ACC112 (cell line): ENCODE results near the gene STUB1.
"Not testable (repeated sequence)": the region's sequence is repeated elsewhere in the genome, so short reads cannot be mapped to it uniquely, and the experiment has no call there.

ENCODE experiments used
- H2AFZ ChIP-seq: fragments of 200-600 bp; sonication (generic); one replicate; pipeline ENCODE4 v1.6.0; 2017; ENCODE audit warnings: antibody characterized with exemption, low read length; ENCODE audit not compliant: unreplicated experiment
- H3K27ac ChIP-seq: fragments of 200-600 bp; sonication (generic); 2 replicates; pipeline ENCODE4 v1.5.1; 2014; ENCODE audit warnings: low read depth, mild to moderate bottlenecking, antibody characterized with exemption, low read length, moderate library complexity
- H3K27me3 ChIP-seq: fragments of 200-600 bp; sonication (generic); 2 replicates; pipeline ENCODE4 v1.6.1; 2014; ENCODE audit warnings: mild to moderate bottlenecking, antibody characterized with exemption, low read length, moderate library complexity, mixed read lengths; ENCODE audit not compliant: insufficient read depth
- H3K36me3 ChIP-seq: fragments of 200-600 bp; sonication (generic); 2 replicates; pipeline ENCODE4 v1.6.1; 2016; ENCODE audit warnings: mild to moderate bottlenecking, antibody characterized with exemption, low read length, moderate library complexity, mixed read lengths; ENCODE audit not compliant: insufficient read depth
- H3K4me1 ChIP-seq: fragments of 200-600 bp; sonication (generic); one replicate; pipeline ENCODE4 v1.6.1; 2016; ENCODE audit warnings: low read length, mixed read lengths; ENCODE audit not compliant: insufficient read depth, unreplicated experiment, control insufficient read depth
- H3K4me3 ChIP-seq: fragments of 200-600 bp; sonication (generic); 2 replicates; pipeline ENCODE4 v1.5.1; 2014; ENCODE audit warnings: mild to moderate bottlenecking, low read depth, low read length
- H3K79me2 ChIP-seq: fragments of 200-600 bp; sonication (generic); one replicate; pipeline ENCODE4 v1.6.0; 2016; ENCODE audit warnings: low read length; ENCODE audit not compliant: control insufficient read depth, unreplicated experiment, insufficient read depth

Gene STUB1

DNA sequence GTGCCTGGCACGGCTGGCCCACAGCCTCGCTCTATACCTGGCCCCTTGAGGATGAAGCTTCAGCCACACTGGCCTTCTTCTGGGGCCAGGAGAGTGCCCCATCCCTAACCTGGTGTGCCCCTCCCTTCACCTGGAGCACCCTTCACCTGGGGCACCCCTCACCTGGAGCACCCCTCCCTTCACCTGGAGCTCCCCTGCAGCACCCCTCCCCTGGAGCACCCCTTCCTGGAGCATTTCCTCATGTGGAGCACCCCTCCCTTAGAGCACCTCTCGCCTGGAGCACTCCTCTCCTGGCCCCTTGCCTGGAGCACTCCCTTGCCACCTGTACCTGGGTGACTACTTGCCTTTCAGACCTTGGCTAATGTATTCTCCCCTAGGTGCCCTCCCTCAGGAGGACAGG, 27.8 kb downstream of the STUB1 start:
- peaks cover 58% of the 10 kb centered on the region for H3K27me3 ChIP-seq
- no peak overlapping the region for H2AFZ ChIP-seq
- H3K27ac ChIP-seq: no peak overlapping the region
- no peaks in the 10 kb centered on the region for H3K36me3 ChIP-seq
- peaks cover 10% of the 10 kb centered on the region for H3K4me1 ChIP-seq
- H3K79me2 ChIP-seq: no peaks in the 10 kb centered on the region
- no peak overlapping the region for H3K4me3 ChIP-seq

DNA sequence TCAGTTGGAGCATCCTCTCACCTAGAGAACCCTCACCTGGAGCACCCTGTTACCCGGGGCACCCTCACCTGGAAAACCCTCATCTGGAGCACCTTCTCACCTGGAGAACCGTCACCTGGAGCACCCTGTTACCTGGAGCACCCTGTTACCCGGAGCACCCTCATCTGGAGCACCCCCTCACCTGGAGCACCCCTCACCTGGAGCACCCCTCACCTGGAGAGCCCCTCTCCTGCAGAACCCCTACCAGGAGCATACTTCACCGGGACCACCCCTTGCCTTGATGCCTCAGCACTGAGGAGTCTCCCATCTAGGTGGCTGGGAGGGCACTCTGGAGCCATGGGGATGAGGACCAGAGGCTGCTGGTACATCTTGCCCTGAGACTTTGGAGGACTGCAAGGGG, 28.7 kb downstream of the STUB1 start:
- no peak overlapping the region for H3K4me3 ChIP-seq
- H3K27ac ChIP-seq: no peak overlapping the region
- H3K36me3 ChIP-seq: no peaks in the 10 kb centered on the region
- peaks cover 48% of the 10 kb centered on the region for H3K27me3 ChIP-seq
- no peaks in the 10 kb centered on the region for H3K79me2 ChIP-seq
- H2AFZ ChIP-seq: no peak overlapping the region
- H3K4me1 ChIP-seq: peaks cover 10% of the 10 kb centered on the region

DNA sequence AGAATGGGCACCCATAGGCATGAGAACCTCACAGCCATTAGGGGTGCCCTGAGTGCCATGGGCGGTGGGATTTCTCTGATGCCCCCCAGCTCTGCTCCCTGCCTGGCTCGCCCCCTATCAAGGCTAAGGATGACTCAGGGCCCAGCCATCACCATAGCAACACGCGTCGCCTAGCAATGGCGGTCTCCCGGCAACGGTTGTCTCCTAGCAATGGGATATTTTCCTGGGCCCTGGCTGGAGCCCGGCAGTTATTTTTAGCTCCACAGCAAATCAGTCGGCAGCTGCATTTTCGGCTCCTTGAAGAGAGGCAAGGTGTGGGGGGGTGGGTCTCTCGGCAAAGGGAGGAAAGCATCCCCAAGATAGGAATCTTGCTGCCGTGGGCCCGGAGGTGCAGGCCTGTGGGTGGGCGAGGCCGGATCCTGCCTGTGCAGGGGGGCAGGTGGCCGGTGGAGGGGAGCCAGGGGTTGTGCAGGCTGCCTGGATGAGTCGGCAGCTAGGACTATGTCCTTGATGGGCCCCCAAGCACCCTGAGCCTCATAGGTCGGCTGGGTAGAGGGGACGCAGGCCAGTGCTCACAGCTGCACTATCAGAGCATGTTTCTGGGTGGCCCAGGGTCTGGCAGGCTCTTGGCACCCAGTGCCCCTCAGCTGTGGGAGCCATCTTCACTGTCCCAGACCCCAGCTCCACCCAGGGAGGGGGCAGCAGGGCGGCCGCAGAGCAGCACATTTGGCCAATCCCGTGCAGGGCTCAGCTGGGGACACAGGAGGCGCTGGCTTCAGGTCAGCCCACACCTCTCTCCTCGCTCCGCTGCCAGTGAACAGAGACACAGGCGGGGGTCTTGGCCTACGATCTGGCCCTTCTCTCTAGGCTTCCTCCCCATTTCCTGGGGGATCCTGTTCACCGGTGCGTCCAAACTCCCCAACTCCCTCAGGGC, 29.6 kb downstream of the STUB1 start:
- H3K27me3 ChIP-seq: peaks cover 40% of the 10 kb centered on the region

DNA sequence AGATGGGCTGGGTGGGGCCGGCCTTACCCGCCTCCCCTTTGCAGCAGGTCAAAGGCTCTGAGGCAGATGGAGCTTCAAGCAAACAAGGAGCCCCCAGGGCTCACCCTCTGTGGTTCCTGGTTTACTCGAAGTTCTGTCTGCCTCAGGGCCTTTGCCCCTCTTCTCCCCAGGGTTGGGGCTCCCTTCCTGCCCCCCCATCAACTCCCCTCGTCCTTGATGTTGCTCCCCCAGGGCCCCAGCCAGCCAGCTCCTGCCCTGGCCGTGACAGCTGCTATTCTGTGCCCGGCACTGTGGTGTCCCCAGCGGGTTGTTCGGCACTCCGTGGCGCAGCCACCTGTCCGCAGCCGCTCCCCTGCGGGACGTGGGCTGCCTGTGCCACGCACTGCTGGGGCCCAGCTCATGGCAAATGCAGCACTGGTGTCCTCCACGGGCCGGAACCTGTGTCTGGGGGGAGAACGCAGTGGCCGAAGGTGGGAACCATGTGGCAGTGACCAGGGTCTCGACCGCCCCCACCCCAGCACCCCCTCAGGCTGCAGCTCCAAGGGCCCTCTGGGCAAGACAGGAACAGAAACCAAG, 30.4 kb downstream of the STUB1 start:
- H3K79me2 ChIP-seq: no peaks in the 10 kb centered on the region
- peaks cover 14% of the 10 kb centered on the region for H3K4me1 ChIP-seq
- H3K27ac ChIP-seq: no peak overlapping the region
- no peaks in the 10 kb centered on the region for H3K36me3 ChIP-seq
- H3K27me3 ChIP-seq: peaks cover 36% of the 10 kb centered on the region
- no peak overlapping the region for H2AFZ ChIP-seq
- H3K4me3 ChIP-seq: no peak overlapping the region

More for the DNA sequence above, 29.6 kb downstream of the STUB1 start:
- Histone ChIP-seq H2AFZ (no peak overlapping the region), H3K27ac (no peak overlapping the region), H3K36me3 (no peaks in the 10 kb centered on the region), H3K79me2 (no peaks in the 10 kb centered on the region), H3K4me1 (peaks cover 14% of the 10 kb centered on the region), H3K4me3 (no peak overlapping the region)

DNA sequence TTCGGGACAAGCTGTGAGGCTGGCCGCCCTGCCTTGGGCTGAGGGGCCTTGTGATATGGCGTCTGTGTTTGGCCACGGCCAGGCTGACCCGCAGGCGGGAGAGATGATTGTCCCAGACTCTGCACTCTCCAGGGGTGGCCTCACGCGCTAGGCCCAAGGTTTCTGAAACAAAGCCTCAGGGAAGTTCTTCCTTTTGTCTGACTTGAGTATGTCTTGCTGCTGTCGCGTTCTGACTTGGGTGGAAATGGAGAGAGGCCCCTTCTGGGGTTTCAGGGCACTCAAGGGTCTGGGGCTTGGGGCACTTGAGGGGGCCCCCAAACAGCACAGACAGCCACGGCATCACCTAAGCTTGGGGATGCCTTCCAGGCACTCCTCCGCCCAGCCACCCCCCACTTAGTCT, 30.9 kb downstream of the STUB1 start:
- peaks cover 35% of the 10 kb centered on the region for H3K27me3 ChIP-seq
- peaks cover 14% of the 10 kb centered on the region for H3K4me1 ChIP-seq
- H3K36me3 ChIP-seq: no peaks in the 10 kb centered on the region
- no peaks in the 10 kb centered on the region for H3K79me2 ChIP-seq
- no peak overlapping the region for H2AFZ ChIP-seq
- no peak overlapping the region for H3K27ac ChIP-seq
- H3K4me3 ChIP-seq: no peak overlapping the region

DNA sequence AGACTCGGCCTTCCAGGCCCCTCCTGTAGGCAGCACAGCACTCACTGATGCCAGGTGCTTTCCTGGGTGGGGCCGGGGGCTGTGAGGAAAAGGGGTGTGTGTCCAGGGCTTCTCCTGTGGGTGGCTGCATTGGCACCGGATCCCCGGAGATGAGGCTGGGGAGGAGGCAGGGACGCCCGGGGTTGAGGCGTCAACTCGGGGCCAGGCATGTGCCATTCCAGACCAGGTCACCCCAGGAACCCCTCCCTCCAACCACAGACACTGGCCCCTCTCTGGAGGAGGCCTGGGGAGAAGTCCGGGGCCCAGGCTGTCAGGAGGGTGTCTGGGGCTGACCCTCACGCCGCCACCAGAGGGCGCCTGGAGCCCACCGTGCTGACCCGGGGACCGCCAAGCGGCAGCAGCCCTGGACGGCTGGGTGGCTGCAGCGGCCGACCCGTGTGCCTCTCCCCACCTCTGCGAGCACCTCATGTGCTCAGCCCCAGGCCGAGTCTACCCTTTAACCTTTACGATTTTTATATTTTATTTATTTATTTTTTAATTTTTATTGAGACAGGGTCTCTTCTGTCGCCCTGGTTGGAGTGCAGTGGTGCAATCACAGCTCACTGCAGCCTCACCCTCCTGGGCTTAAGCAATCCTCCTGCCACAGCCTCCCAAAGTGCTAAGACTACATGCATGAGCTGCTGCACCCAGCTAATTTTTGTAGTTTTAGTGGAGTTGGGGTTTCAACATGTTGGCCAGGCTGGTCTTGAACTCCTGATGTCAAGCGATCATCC, 31.5 kb downstream of the STUB1 start:
- Histone ChIP-seq H3K27ac (no peak overlapping the region), H3K4me1 (peaks cover 19% of the 10 kb centered on the region), H3K36me3 (no peaks in the 10 kb centered on the region), H3K4me3 (no peak overlapping the region), H3K79me2 (no peaks in the 10 kb centered on the region), H3K27me3 (peaks cover 29% of the 10 kb centered on the region), H2AFZ (no peak overlapping the region)

DNA sequence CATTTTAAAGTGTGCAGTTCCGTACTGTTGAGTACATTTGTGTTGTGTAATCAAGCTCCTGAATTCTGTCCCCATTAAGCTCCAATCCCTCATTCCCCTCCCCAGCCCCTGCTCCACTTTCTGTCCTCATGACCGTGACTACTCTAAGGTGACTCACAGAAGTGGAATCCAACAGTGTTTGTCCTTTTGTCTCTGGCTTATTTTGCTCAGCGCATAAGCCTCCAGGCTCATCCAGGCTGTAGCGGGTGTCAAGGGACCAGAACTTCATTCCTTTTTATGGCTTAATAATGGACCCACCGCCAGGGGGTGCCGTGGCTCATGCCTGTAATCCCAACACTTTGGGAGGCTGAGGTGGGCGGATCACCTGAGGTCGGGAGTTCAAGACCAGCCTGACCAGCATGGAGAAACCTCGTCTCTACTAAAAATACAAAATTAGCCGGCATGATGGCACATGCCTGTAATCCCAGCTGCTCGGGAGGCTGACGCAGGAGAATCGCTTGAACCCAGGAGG, 32.6 kb downstream of the STUB1 start:
- H3K79me2 ChIP-seq, H3K4me3 ChIP-seq, H2AFZ ChIP-seq, H3K36me3 ChIP-seq: not testable (repeated sequence)
- H3K4me1 ChIP-seq: peaks cover 19% of the 10 kb centered on the region
- H3K27ac ChIP-seq: peak overlapping the region; percentile 78
- H3K27me3 ChIP-seq: peaks cover 20% of the 10 kb centered on the region

DNA sequence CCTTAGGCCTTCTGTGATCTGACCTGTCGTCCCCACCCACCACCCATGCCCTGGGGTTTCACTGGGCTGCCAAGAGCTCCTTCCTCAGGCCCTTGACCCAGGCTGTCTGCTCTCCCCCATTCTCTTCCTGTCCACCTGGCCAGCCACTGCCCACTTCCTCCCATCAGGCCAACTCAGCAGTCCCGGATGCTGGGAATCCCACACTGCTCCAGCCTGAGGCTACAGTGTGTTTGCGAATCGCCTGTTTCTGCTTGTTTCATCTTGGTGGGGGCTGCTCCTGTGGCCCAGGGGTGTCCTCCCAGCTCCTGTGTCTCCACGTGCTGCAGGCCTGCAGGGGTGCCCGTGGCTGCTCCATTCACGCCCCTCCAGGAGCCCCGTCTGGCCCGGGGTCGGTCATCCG, 33.9 kb downstream of the STUB1 start:
- Histone ChIP-seq H3K36me3 (no peaks in the 10 kb centered on the region), H3K27ac (no peak overlapping the region), H2AFZ (no peak overlapping the region), H3K4me1 (peaks cover 19% of the 10 kb centered on the region), H3K4me3 (peak overlapping the region; percentile 70), H3K27me3 (peaks cover 12% of the 10 kb centered on the region), H3K79me2 (no peaks in the 10 kb centered on the region)

DNA sequence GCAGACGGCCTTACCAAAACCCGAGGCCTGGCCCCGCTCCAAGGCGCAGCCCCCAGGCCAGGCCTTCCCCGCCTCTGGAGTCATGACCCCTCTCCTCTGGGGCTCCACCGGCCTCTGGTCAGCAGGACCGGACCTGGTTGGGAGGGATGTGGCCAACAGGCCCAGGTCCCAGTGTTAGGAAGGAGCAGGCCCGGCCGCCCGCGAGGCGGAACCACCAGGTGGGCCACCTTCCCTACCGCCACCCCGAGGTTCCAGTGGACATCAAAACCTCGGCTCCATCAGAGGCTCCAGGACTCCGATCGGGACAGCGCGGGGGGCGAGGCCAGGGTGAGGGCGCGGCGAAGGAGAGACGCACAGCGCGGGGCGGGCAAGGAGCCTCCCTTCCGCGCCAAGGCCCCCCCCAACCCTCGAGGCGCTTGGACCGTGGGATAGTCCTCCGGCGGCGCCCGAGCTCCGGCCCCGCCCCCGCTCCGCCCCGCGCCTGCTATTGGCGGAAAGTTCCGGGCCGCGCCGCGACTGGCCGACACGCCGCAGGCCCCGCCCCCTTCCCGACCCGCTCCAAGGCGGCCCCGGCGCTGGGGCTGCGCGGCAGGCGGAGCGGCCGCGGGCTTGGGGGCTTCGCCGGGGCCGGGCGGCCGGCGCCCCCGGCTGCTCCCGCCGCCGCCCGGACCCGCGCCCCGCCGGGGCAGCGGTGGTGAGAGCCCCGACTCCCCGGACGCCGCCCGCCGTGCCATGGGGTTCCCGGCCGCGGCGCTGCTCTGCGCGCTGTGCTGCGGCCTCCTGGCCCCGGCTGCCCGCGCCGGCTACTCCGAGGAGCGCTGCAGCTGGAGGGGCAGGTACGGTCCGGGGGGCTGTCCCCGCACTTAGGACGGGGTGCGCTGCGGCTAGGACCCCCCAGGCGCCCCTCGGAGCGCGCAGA, 34.6 kb downstream of the STUB1 start, which contains the start of gene METRN:
METRN (plus strand) TSS at position 561 of the 919 bp plus-strand sequence; CDS start at position 733, 172 bp downstream.
- Histone ChIP-seq H3K4me3 (peak within 1 kb of the TSS; percentile 95), H2AFZ (peak within 1 kb of the TSS; percentile 66), H3K79me2 (no peaks in the 10 kb centered on the region), H3K27ac (no peak within 1 kb of the TSS), H3K36me3 (no peaks in the 10 kb centered on the region), H3K4me1 (peaks cover 17% of the 10 kb centered on the region), H3K27me3 (peaks cover 12% of the 10 kb centered on the region)
